RWPE1 (cell line): Measurements from ENCODE around the gene PRPF6.

Source experiments
- CTCF ChIA-PET: fragments of 350-600 bp; sonication (Branson Sonifier 250); formaldehyde crosslinking; extraction: SDS; loops from one replicate; lab custom pipeline; 2021; lab: Yijun Ruan, JAX
- POLR2A ChIA-PET: fragments of 400-600 bp; formaldehyde crosslinking; extraction: SDS; loops from one replicate; lab custom pipeline; 2020; ENCODE audit warnings: antibody characterized with exemption; ENCODE audit not compliant: low non-redundant PET; lab: Yijun Ruan, JAX
- DNase-seq: peaks from one replicate; pipeline ENCODE4 v3.0.0; 2012; ENCODE audit warnings: low spot score
- H3K27ac ChIP-seq: fragments of 450-650 bp; 2 replicates; pipeline ENCODE4 v1.5.1; 2017
- TF ChIP-seq, protein P1 (sequence below): fragments of 450-650 bp; conservative IDR thresholded peaks from 2 replicates; pipeline ENCODE4 v1.5.1; 2017; ENCODE audit warnings: low read depth, mild to moderate bottlenecking

Gene PRPF6

DNA sequence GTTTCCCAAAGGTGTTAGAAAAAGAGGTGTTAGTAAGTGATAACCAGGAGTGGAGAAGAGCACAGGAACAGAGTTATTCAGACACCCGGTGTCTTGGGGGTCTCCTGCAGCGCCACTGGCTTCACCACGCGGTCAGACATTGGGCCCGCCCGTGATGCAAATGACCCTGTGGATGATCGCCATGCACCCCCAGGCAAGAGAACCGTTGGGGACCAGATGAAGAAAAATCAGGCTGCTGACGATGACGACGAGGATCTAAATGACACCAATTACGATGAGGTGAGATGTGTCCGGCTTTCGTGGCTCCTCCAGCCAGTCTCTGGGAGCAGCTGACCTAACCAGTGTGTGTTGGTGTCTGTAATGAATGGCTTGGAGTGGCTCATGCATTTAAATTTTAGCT, 2.0 kb downstream of the PRPF6 start:
- H3K27ac ChIP-seq, result peak overlapping the region; percentile 20
- TF ChIP-seq, protein P1, sequence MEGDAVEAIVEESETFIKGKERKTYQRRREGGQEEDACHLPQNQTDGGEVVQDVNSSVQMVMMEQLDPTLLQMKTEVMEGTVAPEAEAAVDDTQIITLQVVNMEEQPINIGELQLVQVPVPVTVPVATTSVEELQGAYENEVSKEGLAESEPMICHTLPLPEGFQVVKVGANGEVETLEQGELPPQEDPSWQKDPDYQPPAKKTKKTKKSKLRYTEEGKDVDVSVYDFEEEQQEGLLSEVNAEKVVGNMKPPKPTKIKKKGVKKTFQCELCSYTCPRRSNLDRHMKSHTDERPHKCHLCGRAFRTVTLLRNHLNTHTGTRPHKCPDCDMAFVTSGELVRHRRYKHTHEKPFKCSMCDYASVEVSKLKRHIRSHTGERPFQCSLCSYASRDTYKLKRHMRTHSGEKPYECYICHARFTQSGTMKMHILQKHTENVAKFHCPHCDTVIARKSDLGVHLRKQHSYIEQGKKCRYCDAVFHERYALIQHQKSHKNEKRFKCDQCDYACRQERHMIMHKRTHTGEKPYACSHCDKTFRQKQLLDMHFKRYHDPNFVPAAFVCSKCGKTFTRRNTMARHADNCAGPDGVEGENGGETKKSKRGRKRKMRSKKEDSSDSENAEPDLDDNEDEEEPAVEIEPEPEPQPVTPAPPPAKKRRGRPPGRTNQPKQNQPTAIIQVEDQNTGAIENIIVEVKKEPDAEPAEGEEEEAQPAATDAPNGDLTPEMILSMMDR, result no peak
- DNase-seq, result no peak
- CTCF ChIA-PET, result interaction anchor here (0.7 to 2.9 kb wide), 5 partner anchors 9 to 760 kb away, joined by 3 to 13 read pairs (median 6); no protein-coding TSS in a partner anchor
- POLR2A ChIA-PET, result no interaction called here

DNA sequence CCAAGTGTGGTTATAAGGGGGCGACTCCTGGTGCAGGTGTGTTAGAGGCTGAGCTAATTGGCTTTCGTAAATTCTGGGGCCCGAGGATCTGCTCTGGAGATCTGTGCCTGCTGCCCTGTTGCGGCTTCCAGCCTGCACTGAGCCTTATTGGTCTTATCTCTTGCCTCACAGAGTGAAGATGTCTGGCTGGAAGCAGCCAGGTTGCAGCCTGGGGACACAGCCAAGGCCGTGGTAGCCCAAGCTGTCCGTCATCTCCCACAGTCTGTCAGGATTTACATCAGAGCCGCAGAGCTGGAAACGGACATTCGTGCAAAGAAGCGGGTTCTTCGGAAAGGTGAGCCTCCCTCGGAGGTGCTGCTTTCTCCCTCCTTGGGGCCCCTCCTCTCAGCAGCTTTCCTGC, 20.0 kb downstream of the PRPF6 start:
- no peak for DNase-seq
- TF ChIP-seq, protein P1, result no peak
- POLR2A ChIA-PET, result no interaction called here
- H3K27ac ChIP-seq, result peak overlapping the region; percentile 26
- CTCF ChIA-PET, result interaction anchor here (0.6 to 1.0 kb wide), 3 partner anchors 31 to 171 kb away, joined by 3 to 6 read pairs (median 3); no protein-coding TSS in a partner anchor

DNA sequence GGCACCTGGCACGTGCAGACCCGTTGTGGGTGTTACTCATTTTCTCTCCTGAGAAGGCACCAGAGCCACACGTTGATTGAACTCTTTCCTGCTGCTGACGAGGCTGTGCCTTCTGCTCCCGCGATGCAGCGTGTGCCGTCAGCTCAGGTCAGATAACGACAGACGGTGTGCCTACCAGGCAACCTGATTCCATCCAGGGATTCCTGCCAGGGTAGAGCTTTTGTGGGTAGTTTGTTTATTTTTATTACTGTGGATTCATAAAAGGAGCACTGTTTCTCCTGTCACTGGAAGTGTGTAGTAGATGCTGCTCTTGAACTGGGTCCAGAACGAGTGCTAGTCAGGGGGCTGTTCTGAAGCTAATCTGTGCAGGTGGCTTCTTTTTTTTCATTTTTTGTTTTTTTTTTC, 20.7 kb downstream of the PRPF6 start:
- no peak for DNase-seq
- peak overlapping the region; percentile 26 for H3K27ac ChIP-seq
- CTCF ChIA-PET, result interaction anchor here (0.6 kb wide), 1 partner anchor 30 kb away, joined by 3 read pairs; no protein-coding TSS in a partner anchor
- POLR2A ChIA-PET, result no interaction called here
- TF ChIP-seq, protein P1, result no peak

DNA sequence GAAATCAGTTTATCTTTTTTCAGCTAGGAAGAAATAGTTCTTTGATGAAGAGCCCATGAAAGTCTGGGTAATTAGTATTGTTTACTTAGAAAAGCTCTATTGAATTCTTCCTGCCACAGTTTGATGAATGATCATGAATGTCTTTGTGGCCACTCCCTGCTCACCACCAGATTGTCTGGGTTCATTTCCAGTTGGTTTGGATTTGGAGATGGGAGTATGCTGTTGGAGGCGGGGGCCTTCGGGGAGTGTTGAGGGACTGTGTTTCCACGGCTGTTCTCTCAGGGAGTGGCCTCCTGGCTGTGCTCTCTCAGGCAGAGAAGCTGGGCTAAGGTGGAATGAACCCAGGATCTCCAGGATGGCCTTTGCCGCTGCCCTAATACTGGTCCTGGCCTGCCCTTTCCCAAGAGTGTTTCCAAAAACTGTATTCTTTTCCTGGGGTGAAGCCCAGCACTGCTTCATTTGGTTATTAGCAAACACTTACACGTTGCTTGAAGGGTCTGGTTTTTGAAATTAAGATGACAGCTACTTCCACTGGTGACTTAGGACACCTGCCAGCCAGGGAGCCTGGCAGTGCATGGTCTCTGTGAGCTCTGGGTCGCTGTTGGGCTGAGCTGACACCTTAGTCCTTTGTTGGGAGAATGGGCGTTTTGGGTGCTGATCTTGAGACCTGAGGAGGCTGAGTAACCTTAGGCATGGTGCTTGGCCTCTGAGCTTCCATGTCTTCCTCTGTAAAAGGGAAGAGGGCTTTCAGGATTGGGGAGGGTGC, 23.2 kb downstream of the PRPF6 start:
- no peak for DNase-seq

DNA sequence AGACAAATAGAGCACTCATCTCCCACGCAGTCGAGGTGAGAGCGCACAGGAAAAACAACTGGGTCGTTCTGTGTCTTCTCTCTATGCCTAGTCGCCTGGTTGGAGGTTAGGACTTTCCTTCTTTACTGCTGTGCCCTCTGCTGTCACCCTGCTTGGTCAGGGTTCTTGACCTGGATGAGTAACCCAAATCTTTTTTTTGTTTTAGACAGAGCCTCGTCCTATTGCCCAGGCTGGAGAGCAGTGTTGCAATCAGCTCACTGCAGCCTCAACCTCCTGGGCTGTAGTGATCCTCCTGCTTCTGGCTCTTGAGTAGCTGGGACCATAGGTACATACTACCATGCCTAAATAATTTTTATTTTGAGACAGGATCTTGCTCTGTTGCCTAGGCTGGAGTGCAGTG, 24.5 kb downstream of the PRPF6 start:
- no peak for DNase-seq
- POLR2A ChIA-PET, result no interaction called here
- H3K27ac ChIP-seq, result no peak overlapping the region
- CTCF ChIA-PET, result no interaction called here
- TF ChIP-seq, protein P1, result no peak

More for the DNA sequence above, 23.2 kb downstream of the PRPF6 start:
- CTCF ChIA-PET, result interaction anchor here (0.5 to 0.6 kb wide), 2 partner anchors 12 to 229 kb away, joined by 3 to 4 read pairs; no protein-coding TSS in a partner anchor
- TF ChIP-seq, protein P1, result no peak
- peak overlapping the region; percentile 3; the same call in 1 of the 2 replicates for H3K27ac ChIP-seq
- POLR2A ChIA-PET, result interaction anchor here (1.1 kb wide), 1 partner anchor 14 kb away, joined by 3 read pairs; no protein-coding TSS in a partner anchor

DNA sequence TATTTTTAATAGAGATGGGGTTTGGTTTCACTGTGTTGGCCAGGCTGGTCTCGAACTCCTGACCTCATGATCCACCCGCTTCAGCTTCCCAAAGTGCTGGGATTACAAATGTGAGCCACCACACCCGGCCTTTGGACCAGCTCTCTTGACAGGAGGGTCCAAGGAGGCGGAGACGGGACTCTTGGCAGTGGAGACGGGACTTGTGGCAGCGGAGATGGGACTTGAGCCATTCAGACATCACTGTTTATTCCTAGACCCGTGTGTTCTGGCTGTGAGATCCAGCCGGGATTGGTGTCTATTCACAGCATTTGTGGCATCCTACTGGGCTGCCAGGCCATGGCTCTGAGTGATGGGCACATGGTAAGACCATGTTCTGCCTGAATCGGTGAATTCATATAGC, 25.6 kb downstream of the PRPF6 start:
- TF ChIP-seq, protein P1, result no peak
- ChIA-PET POLR2A (no interaction called here), CTCF (interaction anchor here (2.4 kb wide), 1 partner anchor 32 kb away, joined by 12 read pairs; no protein-coding TSS in a partner anchor)
- DNase-seq, result no peak
- no peak overlapping the region for H3K27ac ChIP-seq
